IPS-15b (cell line): ENCODE results near the gene KIF24.

Source experiments
- H3K27me3 ChIP-seq: one replicate; pipeline ENCODE4 v1.6.1; 2013; ENCODE audit warnings: low read length; ENCODE audit not compliant: control insufficient read depth, insufficient read depth
- H3K36me3 ChIP-seq: one replicate; pipeline ENCODE4 v1.6.1; 2013; ENCODE audit warnings: low read length; ENCODE audit not compliant: control insufficient read depth, insufficient read depth
- H3K4me1 ChIP-seq: one replicate; pipeline ENCODE4 v1.6.1; 2013; ENCODE audit warnings: mild to moderate bottlenecking, low read length; ENCODE audit not compliant: control insufficient read depth, insufficient read depth
- H3K4me3 ChIP-seq: one replicate; pipeline ENCODE4 v1.5.1; 2013; ENCODE audit warnings: low read depth, low read length
- H3K9ac ChIP-seq: one replicate; pipeline ENCODE4 v1.6.1; 2013; ENCODE audit warnings: low read depth, mild to moderate bottlenecking, low read length
- H3K9me3 ChIP-seq: one replicate; pipeline ENCODE4 v1.6.1; 2013; ENCODE audit warnings: mild to moderate bottlenecking, low read length; ENCODE audit not compliant: control insufficient read depth, insufficient read depth

KIF24 gene

GRCh38 chr9:34328987-34329832 is at the start of gene KIF24, which contains the start of gene NUDT2:
Gene KIF24, minus strand, starts transcription at chr9:34329268. Its CDS starts 17,922 bp downstream, at chr9:34311346.
Gene NUDT2, plus strand, starts transcription at chr9:34329569. Its CDS starts 9,471 bp downstream, at chr9:34339040.
- Histone ChIP-seq H3K4me1 (peaks cover 13% of the 10 kb centered on the region), H3K9me3 (no peaks in the 10 kb centered on the region), H3K9ac (peak within 1 kb of the TSS; percentile 88), H3K27me3 (no peaks in the 10 kb centered on the region), H3K36me3 (no peaks in the 10 kb centered on the region), H3K4me3 (peak within 1 kb of the TSS; percentile 100)

- Histone ChIP-seq H3K9me3 (no peaks in the 10 kb centered on the region), H3K4me3 (no peak overlapping the region), H3K36me3 (no peaks in the 10 kb centered on the region), H3K27me3 (peaks cover 50% of the 10 kb centered on the region), H3K4me1 (peaks cover 15% of the 10 kb centered on the region), H3K9ac (no peak overlapping the region)
Measured at GRCh38 chr9:34378376-34379060, 49.5 kb upstream of the KIF24 start.

GRCh38 chr9:34377404-34377746 is 48.3 kb upstream of the KIF24 start:
- Histone ChIP-seq H3K27me3 (peaks cover 40% of the 10 kb centered on the region), H3K9ac (no peak overlapping the region), H3K4me1 (peaks cover 15% of the 10 kb centered on the region)

GRCh38 chr9:34376596-34377403 is 47.7 kb upstream of the KIF24 start, which contains the start of gene MYORG:
Gene MYORG, minus strand, starts transcription at chr9:34376898. Its CDS starts 3,955 bp downstream, at chr9:34372943.
- H3K4me1 ChIP-seq: peaks cover 15% of the 10 kb centered on the region
- peak within 1 kb of the TSS; percentile 91 for H3K4me3 ChIP-seq
- no peaks in the 10 kb centered on the region for H3K9me3 ChIP-seq
- H3K36me3 ChIP-seq: peaks cover 2% of the 10 kb centered on the region
- H3K27me3 ChIP-seq: peaks cover 35% of the 10 kb centered on the region
- no peak within 1 kb of the TSS for H3K9ac ChIP-seq

More at GRCh38 chr9:34377404-34377746, 48.3 kb upstream of the KIF24 start:
- peak overlapping the region; percentile 91 for H3K4me3 ChIP-seq
- H3K36me3 ChIP-seq: no peaks in the 10 kb centered on the region
- no peaks in the 10 kb centered on the region for H3K9me3 ChIP-seq

GRCh38 chr9:34375901-34376595 is 47.0 kb upstream of the KIF24 start:
- Histone ChIP-seq H3K4me3 (peak overlapping the region; percentile 90), H3K36me3 (peaks cover 7% of the 10 kb centered on the region), H3K27me3 (peaks cover 27% of the 10 kb centered on the region), H3K9me3 (no peaks in the 10 kb centered on the region), H3K4me1 (peaks cover 15% of the 10 kb centered on the region), H3K9ac (no peak overlapping the region)

- no peaks in the 10 kb centered on the region for H3K9me3 ChIP-seq
- peak overlapping the region; percentile 1 for H3K4me3 ChIP-seq
- H3K4me1 ChIP-seq: peaks cover 15% of the 10 kb centered on the region
- no peak overlapping the region for H3K9ac ChIP-seq
- H3K36me3 ChIP-seq: peaks cover 7% of the 10 kb centered on the region
- H3K27me3 ChIP-seq: peaks cover 20% of the 10 kb centered on the region
Measured at GRCh38 chr9:34374905-34375552, 46.0 kb upstream of the KIF24 start.

- Histone ChIP-seq H3K4me1 (peaks cover 15% of the 10 kb centered on the region), H3K27me3 (peaks cover 17% of the 10 kb centered on the region), H3K36me3 (peaks cover 7% of the 10 kb centered on the region), H3K4me3 (no peak overlapping the region), H3K9me3 (no peaks in the 10 kb centered on the region), H3K9ac (no peak overlapping the region)
Measured at GRCh38 chr9:34374339-34374738, 45.3 kb upstream of the KIF24 start.

GRCh38 chr9:34373749-34374148 is 44.7 kb upstream of the KIF24 start:
- Histone ChIP-seq H3K4me1 (peaks cover 13% of the 10 kb centered on the region), H3K4me3 (no peak overlapping the region), H3K9me3 (no peaks in the 10 kb centered on the region), H3K27me3 (peaks cover 16% of the 10 kb centered on the region), H3K9ac (no peak overlapping the region), H3K36me3 (peaks cover 7% of the 10 kb centered on the region)

GRCh38 chr9:34372467-34373011 is 43.5 kb upstream of the KIF24 start:
- Histone ChIP-seq H3K4me1 (peaks cover 13% of the 10 kb centered on the region), H3K36me3 (peaks cover 7% of the 10 kb centered on the region), H3K4me3 (no peak overlapping the region), H3K9me3 (no peaks in the 10 kb centered on the region), H3K9ac (no peak overlapping the region), H3K27me3 (peaks cover 8% of the 10 kb centered on the region)

GRCh38 chr9:34371886-34372466 is 42.9 kb upstream of the KIF24 start:
- Histone ChIP-seq H3K9ac (no peak overlapping the region), H3K9me3 (no peaks in the 10 kb centered on the region)

More at GRCh38 chr9:34371886-34372466, 42.9 kb upstream of the KIF24 start:
- H3K4me1 ChIP-seq: peaks cover 13% of the 10 kb centered on the region
- no peak overlapping the region for H3K4me3 ChIP-seq
- peaks cover 7% of the 10 kb centered on the region for H3K36me3 ChIP-seq
- H3K27me3 ChIP-seq: peaks cover 8% of the 10 kb centered on the region
